ENCODE measurements around the gene DESI2. TPM values are rescaled to one million over a fixed set of nuclear protein-coding genes. Genes with fewer than 3 reads are reported as not detected.

The DESI2 gene
- total and polyA plus RNA-seq, 2 of the 8 experiments (the other 6 are each of a cell fraction or from before 2014, with no cell fraction given), result 54.0 to 110 TPM

DNA sequence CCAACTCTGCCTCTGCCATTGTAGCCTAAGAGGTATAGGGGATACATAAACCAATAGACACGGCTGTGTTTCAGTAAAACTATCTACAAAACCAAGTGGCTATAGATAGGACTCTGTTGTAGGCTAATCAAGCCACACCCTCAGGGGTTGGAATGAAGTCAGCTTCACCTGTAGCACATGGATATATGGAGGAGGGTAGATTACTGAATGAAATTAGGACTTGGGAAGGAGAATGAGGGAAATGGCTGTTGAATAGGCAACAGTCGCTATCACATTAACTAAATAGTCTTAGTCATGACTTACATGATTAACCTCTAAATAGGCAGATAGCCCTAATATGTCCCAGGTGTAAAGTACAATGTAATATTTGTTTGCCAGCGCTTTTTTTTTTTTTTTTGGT, 49.7 kb downstream of the DESI2 start (continued):
- TF ChIP-seq, protein P1, sequence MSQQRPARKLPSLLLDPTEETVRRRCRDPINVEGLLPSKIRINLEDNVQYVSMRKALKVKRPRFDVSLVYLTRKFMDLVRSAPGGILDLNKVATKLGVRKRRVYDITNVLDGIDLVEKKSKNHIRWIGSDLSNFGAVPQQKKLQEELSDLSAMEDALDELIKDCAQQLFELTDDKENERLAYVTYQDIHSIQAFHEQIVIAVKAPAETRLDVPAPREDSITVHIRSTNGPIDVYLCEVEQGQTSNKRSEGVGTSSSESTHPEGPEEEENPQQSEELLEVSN (IDR thresholded peaks at IDR 0.05), result no peak
- TF ChIP-seq SAP30 (IDR thresholded peaks at IDR 0.05; ENCODE audit: insufficient read depth, insufficient replicate concordance, low read length) (no peak), BCL11A (IDR thresholded peaks at IDR 0.05; ENCODE audit: low read depth in 2 of 2, low read length in 2 of 2) (no peak)

Data from H1 (cell line).